ENCODE data around the gene GRAMD4. TPM values are rescaled to one million over a fixed set of nuclear protein-coding genes. Genes with fewer than 3 reads are reported as not detected.

Gene GRAMD4
- total RNA-seq, 1 donor, result 71.9 TPM

GRCh38 chr22:46682011-46682731 lies 62.0 kb downstream of the GRAMD4 start:
- no peak for DNase-seq (ENCODE audit: low read depth in 2 of 3, low spot score in 2 of 3)

DNA sequence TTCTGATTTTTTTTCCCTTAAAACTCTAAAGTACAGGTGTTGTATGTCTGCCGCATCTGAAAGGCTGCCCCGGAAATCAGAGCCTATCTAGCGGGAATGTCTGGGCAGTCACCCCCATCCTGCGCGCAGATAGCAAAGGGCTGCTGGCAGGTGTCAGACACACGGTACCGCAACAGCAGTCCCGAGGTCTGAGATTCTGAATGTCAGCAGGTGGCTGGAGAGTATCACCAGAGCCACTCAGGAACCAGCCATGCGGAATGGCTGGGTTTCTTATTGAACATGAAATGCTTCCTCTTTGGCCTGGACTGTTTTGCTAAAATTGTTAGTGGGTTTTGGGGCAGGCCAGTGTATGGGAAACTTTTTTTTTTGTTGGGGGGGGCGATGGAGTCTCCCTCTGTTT lies 64.5 kb downstream of the GRAMD4 start:
- DNase-seq (ENCODE audit: low read depth in 2 of 3, low spot score in 2 of 3), result peak in 1 of 3 donors; percentile 34

GRCh38 chr22:46686221-46687047 lies 66.2 kb downstream of the GRAMD4 start:
- peak in 1 of 3 donors; percentile 53 for DNase-seq (ENCODE audit: low read depth in 2 of 3, low spot score in 2 of 3)

DNA sequence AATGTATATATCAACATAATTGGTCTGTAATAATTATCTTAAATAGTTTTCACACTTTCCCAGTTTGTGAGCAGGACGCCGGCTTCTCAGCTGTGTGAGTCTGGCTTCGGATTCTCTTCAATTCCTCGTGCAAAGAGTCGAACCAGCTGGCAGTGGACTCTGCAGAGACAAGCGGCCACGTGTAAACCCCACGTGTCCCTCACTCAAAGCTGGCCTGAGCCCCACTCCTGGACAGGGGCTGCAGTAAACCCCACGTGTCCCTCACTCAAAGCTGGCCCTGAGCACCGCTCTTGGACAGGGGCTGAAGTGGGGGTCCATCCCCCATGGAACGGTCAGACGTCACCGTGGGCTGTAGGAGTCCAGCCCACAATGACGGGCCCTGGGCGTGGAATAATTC lies 66.9 kb downstream of the GRAMD4 start:
- DNase-seq (ENCODE audit: low read depth in 2 of 3, low spot score in 2 of 3), result no peak

- DNase-seq (ENCODE audit: low read depth in 2 of 3, low spot score in 2 of 3), result no peak
These were observed 67.3 kb downstream of the GRAMD4 start for GRCh38 chr22:46687460-46687859.

DNA sequence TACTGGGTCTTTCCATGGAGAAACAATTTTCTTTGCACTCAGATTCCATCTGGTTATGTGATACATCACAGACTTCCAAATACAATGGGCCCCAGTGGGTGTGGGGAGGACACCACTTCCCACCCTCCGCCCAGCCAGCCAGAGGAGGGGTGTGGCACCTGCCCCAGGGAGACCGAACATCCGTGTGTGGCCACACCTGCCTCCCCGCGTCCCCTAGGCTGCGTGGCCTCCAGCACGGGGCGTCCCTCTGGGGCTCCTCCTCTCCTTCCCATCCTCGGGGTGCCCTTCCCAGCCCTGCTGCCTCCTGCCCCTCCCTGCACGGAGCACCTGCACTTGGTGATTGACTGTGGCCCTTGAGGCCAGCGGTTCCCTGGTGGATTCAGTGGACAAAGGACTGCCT lies 68.8 kb downstream of the GRAMD4 start:
- no peak for DNase-seq (ENCODE audit: low read depth in 2 of 3, low spot score in 2 of 3)

- no peak for DNase-seq (ENCODE audit: low read depth in 2 of 3, low spot score in 2 of 3)
These were observed 70.0 kb downstream of the GRAMD4 start for GRCh38 chr22:46690146-46690545.

GRCh38 chr22:46691571-46691970 lies 71.4 kb downstream of the GRAMD4 start:
- DNase-seq (ENCODE audit: low read depth in 2 of 3, low spot score in 2 of 3), result no peak

- no peak for DNase-seq (ENCODE audit: low read depth in 2 of 3, low spot score in 2 of 3)
These were observed 73.6 kb downstream of the GRAMD4 start for GRCh38 chr22:46693634-46694415.

- no peak for DNase-seq (ENCODE audit: low read depth in 2 of 3, low spot score in 2 of 3)
These were observed 74.4 kb downstream of the GRAMD4 start for GRCh38 chr22:46694416-46695170.

DNA sequence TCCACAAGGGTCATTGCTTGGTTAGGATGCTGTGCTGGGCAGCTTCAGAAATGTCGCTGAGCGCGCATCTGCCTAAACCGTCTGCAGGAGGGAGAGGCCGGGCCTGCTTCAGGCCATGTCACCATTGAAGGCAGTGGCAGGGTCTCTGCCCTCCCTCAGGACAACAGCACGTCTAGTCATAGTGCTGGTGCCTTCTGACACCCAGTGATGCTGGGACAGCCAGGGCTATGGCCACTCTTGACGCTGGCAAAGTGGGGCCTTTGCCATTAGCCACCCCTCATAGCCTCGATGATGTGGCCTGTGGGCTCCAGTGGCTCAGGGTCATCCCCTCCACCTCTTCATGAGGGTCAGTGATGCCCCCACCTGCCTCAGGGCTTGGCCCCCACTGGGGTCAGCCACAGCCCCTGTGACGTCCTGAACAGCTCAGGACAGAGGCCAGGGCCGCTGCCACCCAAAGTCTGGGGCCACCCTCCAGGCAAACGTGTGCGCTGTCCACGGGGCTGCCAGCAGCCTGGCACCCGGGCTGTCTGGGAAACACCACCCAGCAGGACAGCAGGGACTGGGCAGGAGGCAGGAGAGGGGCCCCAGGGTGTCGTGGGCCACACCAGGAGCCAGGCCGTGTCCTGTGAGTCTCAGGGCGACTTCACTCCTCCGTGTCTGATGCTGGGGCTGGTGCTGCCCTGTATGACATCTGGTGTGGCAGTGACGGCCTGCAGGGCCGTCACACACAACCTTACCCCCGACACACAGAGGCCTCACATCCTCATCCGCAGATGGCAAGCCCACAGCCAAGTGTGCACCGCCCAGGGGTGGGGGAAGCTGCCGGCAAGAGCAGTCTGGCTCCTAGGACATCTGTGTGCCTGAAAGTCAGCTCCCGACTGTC lies 75.4 kb downstream of the GRAMD4 start:
- no peak for DNase-seq (ENCODE audit: low read depth in 2 of 3, low spot score in 2 of 3)

- no peak for DNase-seq (ENCODE audit: low read depth in 2 of 3, low spot score in 2 of 3)
These were observed 76.0 kb downstream of the GRAMD4 start for GRCh38 chr22:46696229-46696518.

DNA sequence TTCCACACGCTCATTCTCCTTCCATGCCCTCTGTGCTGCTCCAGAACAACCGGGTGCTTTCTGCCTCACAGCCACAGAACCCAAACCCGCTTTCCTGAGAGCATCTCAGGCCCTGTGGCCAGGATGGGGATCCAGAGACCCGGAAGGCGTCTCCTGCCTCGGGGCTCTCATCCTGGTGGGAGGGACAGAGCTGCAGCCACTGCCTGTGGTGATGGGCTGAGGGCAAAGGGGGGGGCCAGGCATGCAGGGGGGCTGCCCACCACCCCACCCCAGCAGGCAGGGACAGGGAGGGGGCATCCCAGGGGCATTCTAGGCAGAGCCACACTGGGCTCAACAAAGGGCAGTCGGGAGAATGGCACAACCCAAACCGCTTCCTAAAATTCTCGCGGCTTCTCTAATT lies 76.4 kb downstream of the GRAMD4 start:
- no peak for DNase-seq (ENCODE audit: low read depth in 2 of 3, low spot score in 2 of 3)

- no peak for DNase-seq (ENCODE audit: low read depth in 2 of 3, low spot score in 2 of 3)
These were observed 77.8 kb downstream of the GRAMD4 start for GRCh38 chr22:46697811-46698515.

- no peak for DNase-seq (ENCODE audit: low read depth in 2 of 3, low spot score in 2 of 3)
These were observed 78.9 kb downstream of the GRAMD4 start for GRCh38 chr22:46699091-46699490.

GRCh38 chr22:46701262-46701661 lies 81.1 kb downstream of the GRAMD4 start:
- no peak for DNase-seq (ENCODE audit: low read depth in 2 of 3, low spot score in 2 of 3)

GRCh38 chr22:46703171-46703995 lies 83.2 kb downstream of the GRAMD4 start:
- DNase-seq (ENCODE audit: low read depth in 2 of 3, low spot score in 2 of 3), result no peak

- DNase-seq (ENCODE audit: low read depth in 2 of 3, low spot score in 2 of 3), result no peak
These were observed 83.8 kb downstream of the GRAMD4 start for GRCh38 chr22:46703996-46704370.

All from hematopoietic multipotent progenitor cell (in vitro differentiated cells).